Activated T-helper 2 cell treated with anti-CD3 and anti-CD28 coated beads, Interferon-gamma antibody, Interleukin-2, Interleukin-4, amounts not matched to agents 10 μg/mL and 5 μg/mL and 100 μg/mL, durations not matched to agents 14 hours and 24 hours and 36 hours (primary cell): Measurements from ENCODE around the gene PRKG1. TPM values are rescaled to one million over a fixed set of nuclear protein-coding genes. Genes with fewer than 3 reads are reported as not detected.

Experiments used
- DNase-seq: peaks from one replicate; pipeline ENCODE4 v3.0.0; 2021; ENCODE audit warnings: low spot score
- H3K27ac Mint-ChIP-seq: one replicate; pipeline ENCODE4 v1.8.0; 2021; ENCODE audit warnings: mixed read lengths
- H3K27me3 Mint-ChIP-seq: one replicate; pipeline ENCODE4 v1.8.0; 2021; ENCODE audit warnings: low read depth, mixed read lengths
- H3K36me3 Mint-ChIP-seq: one replicate; pipeline ENCODE4 v1.8.0; 2021; ENCODE audit warnings: low read depth, mixed read lengths
- H3K4me1 Mint-ChIP-seq: one replicate; pipeline ENCODE4 v1.8.0; 2021; ENCODE audit warnings: low read depth, mixed read lengths
- H3K4me3 Mint-ChIP-seq: one replicate; pipeline ENCODE4 v1.8.0; 2021; ENCODE audit warnings: low read depth, mild to moderate bottlenecking, moderate library complexity, mixed read lengths
- H3K9me3 Mint-ChIP-seq: one replicate; pipeline ENCODE4 v1.8.0; 2021; ENCODE audit warnings: mixed read lengths
- intact Hi-C: fragments of 100-400 bp; cut with micrococcal nuclease; formaldehyde crosslinking; loops from one replicate; pipeline ENCODE4 v1.15.1; 2023
- total RNA-seq: library from RNA; stranded (reverse); gene quantifications from 2 replicates; pipeline ENCODE4 v1.2.3, GENCODE V29; 2022

Gene PRKG1
- total RNA-seq, 1 donor from 2014 or later: not detected

DNA sequence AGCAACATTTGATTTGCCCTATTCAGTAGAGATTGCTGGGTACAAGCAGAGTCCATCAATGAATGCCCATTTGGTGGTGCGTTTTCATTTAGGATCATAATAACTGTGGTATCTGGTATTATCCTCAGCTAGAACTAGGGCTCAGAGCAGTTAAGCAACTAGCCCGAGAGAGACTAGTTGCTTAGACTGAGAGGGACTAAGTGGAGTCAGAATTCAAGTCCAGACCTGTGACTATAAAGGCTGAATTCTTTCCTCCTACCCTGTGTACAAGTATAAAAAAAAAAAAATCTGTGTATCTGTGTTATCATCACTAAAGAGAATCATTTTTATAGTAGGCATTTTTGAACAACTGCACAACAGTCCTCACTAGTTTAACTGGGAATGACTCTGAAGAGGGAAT lies 1194.5 kb downstream of the PRKG1 start:
- Mint-ChIP-seq H3K36me3 (no peaks in the 10 kb centered on the region), H3K27ac (no peak overlapping the region), H3K4me3 (no peak overlapping the region), H3K27me3 (no peaks in the 10 kb centered on the region), H3K4me1 (no peaks in the 10 kb centered on the region), H3K9me3 (no peaks in the 10 kb centered on the region)
- intact Hi-C loops: no loop called here
- DNase-seq: no peak

- intact Hi-C loops: no loop called here
- H3K4me1 Mint-ChIP-seq: no peaks in the 10 kb centered on the region
- no peak overlapping the region for H3K4me3 Mint-ChIP-seq
- H3K27ac Mint-ChIP-seq: no peak overlapping the region
- H3K36me3 Mint-ChIP-seq: no peaks in the 10 kb centered on the region
- H3K9me3 Mint-ChIP-seq: no peaks in the 10 kb centered on the region
- no peaks in the 10 kb centered on the region for H3K27me3 Mint-ChIP-seq
- DNase-seq: no peak
These were observed 1194.9 kb downstream of the PRKG1 start for GRCh38 chr10:52269233-52269632.

- Mint-ChIP-seq H3K4me3 (no peak overlapping the region), H3K4me1 (no peaks in the 10 kb centered on the region), H3K9me3 (peaks cover 9% of the 10 kb centered on the region), H3K27me3 (no peaks in the 10 kb centered on the region), H3K36me3 (no peaks in the 10 kb centered on the region), H3K27ac (no peak overlapping the region)
- no peak for DNase-seq
- intact Hi-C loops: no loop called here
These were observed 1201.9 kb downstream of the PRKG1 start for GRCh38 chr10:52276163-52276562.

DNA sequence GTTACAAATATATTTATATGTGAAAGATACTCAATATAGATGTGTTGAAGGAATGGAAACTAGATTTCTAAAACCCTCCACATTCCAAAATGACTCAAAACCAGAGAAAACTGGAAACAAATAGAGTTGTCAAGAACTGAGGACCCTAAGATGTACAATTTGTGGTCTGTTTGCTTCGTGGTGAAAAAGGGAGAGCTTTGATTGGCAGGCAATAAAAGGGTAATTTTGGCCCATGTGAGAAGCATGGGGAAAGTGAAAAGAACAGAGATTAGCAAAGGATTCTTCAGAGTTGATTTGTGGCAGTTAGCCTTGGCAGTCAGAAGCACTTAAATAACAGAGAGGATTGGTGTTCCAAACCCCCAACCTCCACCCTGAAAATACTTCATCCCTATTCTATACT lies 1202.7 kb downstream of the PRKG1 start:
- no peak overlapping the region for H3K4me3 Mint-ChIP-seq
- H3K4me1 Mint-ChIP-seq: no peaks in the 10 kb centered on the region
- no peak for DNase-seq
- H3K9me3 Mint-ChIP-seq: peaks cover 9% of the 10 kb centered on the region
- H3K36me3 Mint-ChIP-seq: no peaks in the 10 kb centered on the region
- no peak overlapping the region for H3K27ac Mint-ChIP-seq
- intact Hi-C loops: no loop called here
- H3K27me3 Mint-ChIP-seq: no peaks in the 10 kb centered on the region

DNA sequence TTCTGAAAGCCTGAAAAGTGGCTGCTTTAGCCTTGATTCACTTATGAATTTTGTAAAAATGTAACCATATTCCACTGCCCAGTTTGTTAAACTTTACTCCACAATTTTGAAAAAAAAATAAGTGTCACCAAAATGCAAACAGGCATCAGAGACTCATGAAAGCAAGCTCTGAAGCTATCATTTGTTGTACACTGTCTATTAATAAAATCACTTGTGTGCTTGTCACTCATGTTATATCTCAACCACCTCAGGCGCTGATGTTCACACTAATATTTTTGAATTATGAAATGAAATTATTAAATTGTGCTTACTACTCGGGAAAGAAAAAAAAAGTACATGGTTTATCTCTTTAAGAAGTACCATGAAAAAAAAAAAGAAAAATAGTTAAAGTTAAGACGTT lies 1205.3 kb downstream of the PRKG1 start:
- no peaks in the 10 kb centered on the region for H3K36me3 Mint-ChIP-seq
- no peak for DNase-seq
- H3K4me3 Mint-ChIP-seq: no peak overlapping the region
- no peaks in the 10 kb centered on the region for H3K4me1 Mint-ChIP-seq
- intact Hi-C loops: no loop called here
- no peak overlapping the region for H3K27ac Mint-ChIP-seq
- peaks cover 9% of the 10 kb centered on the region for H3K9me3 Mint-ChIP-seq
- no peaks in the 10 kb centered on the region for H3K27me3 Mint-ChIP-seq

DNA sequence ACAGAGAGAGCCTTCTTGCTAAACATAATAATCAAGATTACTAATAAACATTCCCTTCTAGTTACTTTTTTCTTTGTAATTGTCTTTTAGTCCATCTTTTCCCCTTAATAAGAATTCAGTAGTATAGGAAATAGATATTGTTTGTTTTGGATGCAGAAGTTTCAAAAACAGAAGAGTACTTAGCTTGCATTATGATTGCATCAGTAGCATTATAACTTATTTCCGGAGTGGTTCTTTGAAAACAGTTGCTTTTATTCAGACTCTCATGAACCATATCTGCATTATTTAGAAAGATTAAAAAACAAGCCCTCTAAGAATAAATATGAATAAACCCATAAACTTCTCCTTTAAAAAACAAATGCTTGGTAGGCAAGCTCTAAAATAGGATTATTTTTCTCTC lies 1205.8 kb downstream of the PRKG1 start:
- Mint-ChIP-seq H3K36me3 (no peaks in the 10 kb centered on the region), H3K4me1 (no peaks in the 10 kb centered on the region), H3K9me3 (peaks cover 9% of the 10 kb centered on the region), H3K27me3 (no peaks in the 10 kb centered on the region), H3K4me3 (no peak overlapping the region), H3K27ac (no peak overlapping the region)
- intact Hi-C loops: no loop called here
- no peak for DNase-seq

DNA sequence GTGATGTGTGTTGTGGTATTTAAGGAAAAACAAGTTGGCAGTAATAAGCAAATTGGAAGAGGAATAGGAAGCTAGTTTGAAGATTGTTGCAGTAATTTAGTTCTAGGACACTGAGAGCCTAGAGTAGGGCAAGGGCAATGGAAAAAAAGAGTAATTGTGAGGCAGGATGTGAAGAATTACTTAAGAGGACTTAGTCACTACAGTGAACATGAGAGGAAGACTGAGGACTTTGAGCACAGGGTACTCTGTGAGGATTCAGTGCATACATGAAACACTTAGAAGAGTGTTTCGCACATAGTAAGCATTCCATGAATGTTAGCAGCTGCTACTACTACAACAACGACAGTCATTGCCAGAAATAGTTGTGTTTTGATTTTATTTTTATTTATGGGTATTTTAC lies 1208.9 kb downstream of the PRKG1 start:
- DNase-seq: no peak
- Mint-ChIP-seq H3K36me3 (no peaks in the 10 kb centered on the region), H3K9me3 (no peaks in the 10 kb centered on the region), H3K4me3 (no peak overlapping the region), H3K27ac (no peak overlapping the region), H3K27me3 (no peaks in the 10 kb centered on the region), H3K4me1 (no peaks in the 10 kb centered on the region)
- intact Hi-C loops: no loop called here

GRCh38 chr10:52284416-52285013 lies 1210.2 kb downstream of the PRKG1 start:
- H3K27ac Mint-ChIP-seq: no peak overlapping the region
- no peak overlapping the region for H3K4me3 Mint-ChIP-seq
- no peaks in the 10 kb centered on the region for H3K36me3 Mint-ChIP-seq
- H3K27me3 Mint-ChIP-seq: no peaks in the 10 kb centered on the region
- H3K4me1 Mint-ChIP-seq: no peaks in the 10 kb centered on the region
- intact Hi-C loops: no loop called here
- no peak for DNase-seq
- H3K9me3 Mint-ChIP-seq: no peaks in the 10 kb centered on the region

GRCh38 chr10:52287866-52288265 lies 1213.6 kb downstream of the PRKG1 start:
- intact Hi-C loops: no loop called here
- H3K27me3 Mint-ChIP-seq: no peaks in the 10 kb centered on the region
- H3K9me3 Mint-ChIP-seq: no peaks in the 10 kb centered on the region
- no peaks in the 10 kb centered on the region for H3K4me1 Mint-ChIP-seq
- no peak overlapping the region for H3K4me3 Mint-ChIP-seq
- H3K36me3 Mint-ChIP-seq: no peaks in the 10 kb centered on the region
- no peak for DNase-seq
- no peak overlapping the region for H3K27ac Mint-ChIP-seq

- Mint-ChIP-seq H3K4me1 (no peaks in the 10 kb centered on the region), H3K36me3 (no peaks in the 10 kb centered on the region), H3K4me3 (no peak overlapping the region), H3K27ac (no peak overlapping the region), H3K9me3 (peaks cover 3% of the 10 kb centered on the region), H3K27me3 (no peaks in the 10 kb centered on the region)
- intact Hi-C loops: no loop called here
- DNase-seq: no peak
These were observed 1223.5 kb downstream of the PRKG1 start for GRCh38 chr10:52297747-52298146.

DNA sequence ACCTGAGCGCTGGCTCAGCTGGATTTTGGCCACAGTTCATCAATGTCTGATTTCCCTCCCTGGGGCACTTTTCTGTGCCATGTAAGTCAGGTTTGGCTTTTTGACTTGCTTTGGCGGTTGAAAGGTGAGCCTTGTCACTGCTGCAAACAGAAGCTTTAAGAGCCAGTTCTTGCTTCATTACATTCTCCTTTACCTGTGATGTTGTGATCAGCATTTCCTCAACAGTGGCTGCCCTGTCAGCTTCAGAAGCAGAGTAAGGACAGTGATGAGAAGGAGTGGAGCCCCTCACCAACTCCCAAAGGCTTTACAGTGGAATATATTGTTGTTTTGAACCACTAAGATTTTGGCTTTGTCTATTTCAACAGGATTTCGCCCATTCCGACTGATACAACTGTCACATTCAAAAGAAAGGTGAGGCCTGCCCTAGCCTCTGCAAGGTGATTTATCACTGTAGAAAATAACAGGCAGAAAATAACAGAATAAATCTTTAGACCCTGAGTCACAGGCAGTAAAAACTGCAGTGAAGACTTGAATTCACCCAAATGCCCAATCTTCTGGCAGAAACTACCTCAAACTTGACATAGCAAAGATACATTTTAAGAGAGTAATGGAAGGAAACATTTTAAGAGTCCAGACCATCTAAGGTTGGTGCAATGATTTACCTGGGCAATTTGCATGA lies 1226.5 kb downstream of the PRKG1 start:
- H3K9me3 Mint-ChIP-seq: peaks cover 3% of the 10 kb centered on the region
- no peaks in the 10 kb centered on the region for H3K36me3 Mint-ChIP-seq
- no peak for DNase-seq
- H3K27me3 Mint-ChIP-seq: no peaks in the 10 kb centered on the region
- no peaks in the 10 kb centered on the region for H3K4me1 Mint-ChIP-seq
- intact Hi-C loops: no loop called here
- no peak overlapping the region for H3K27ac Mint-ChIP-seq
- H3K4me3 Mint-ChIP-seq: no peak overlapping the region

- H3K36me3 Mint-ChIP-seq: no peaks in the 10 kb centered on the region
- no peaks in the 10 kb centered on the region for H3K9me3 Mint-ChIP-seq
- no peak for DNase-seq
- H3K27me3 Mint-ChIP-seq: peaks cover 38% of the 10 kb centered on the region
- H3K4me3 Mint-ChIP-seq: no peak overlapping the region
- H3K27ac Mint-ChIP-seq: no peak overlapping the region
- intact Hi-C loops: loop anchor here (2.0 kb wide), 1 partner anchor 180 kb away; no protein-coding TSS in a partner anchor
- H3K4me1 Mint-ChIP-seq: peaks cover 2% of the 10 kb centered on the region
These were observed 1234.2 kb downstream of the PRKG1 start for GRCh38 chr10:52308251-52309031.

DNA sequence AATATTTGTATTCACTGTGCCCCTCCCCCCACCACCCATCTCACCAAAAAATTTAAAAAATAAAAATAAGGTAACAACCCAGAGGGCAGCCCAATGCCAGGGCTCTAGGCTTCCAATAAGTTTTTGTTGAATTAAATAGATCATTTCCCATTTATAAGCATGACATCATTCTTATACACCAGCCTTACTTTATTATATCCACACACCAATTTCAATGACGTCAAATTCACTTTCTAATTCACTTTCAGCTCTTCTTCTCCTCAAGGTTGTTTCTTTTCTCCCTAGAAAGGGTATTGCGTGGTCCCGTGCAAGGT lies 1238.6 kb downstream of the PRKG1 start:
- intact Hi-C loops: no loop called here
- Mint-ChIP-seq H3K27me3 (peaks cover 60% of the 10 kb centered on the region), H3K4me3 (no peak overlapping the region), H3K27ac (peak overlapping the region; percentile 47), H3K9me3 (no peaks in the 10 kb centered on the region), H3K36me3 (no peaks in the 10 kb centered on the region), H3K4me1 (peaks cover 6% of the 10 kb centered on the region)
- no peak for DNase-seq
